Testis (tissue), 2 donors: ENCODE data around the gene LYRM7.

ENCODE experiments used
- CTCF ChIP-seq, 3 experiments: fragments of 450-650 bp in 2 of 3; fragments of 200-600 bp in 1 of 3; sonication (generic) in 1 of 3; IDR thresholded peaks; one replicate each; pipeline ENCODE4 v1.5.1; 2016 to 2019; ENCODE audit warnings: antibody characterized with exemption in 3 of 3, mild to moderate bottlenecking in 2 of 3, moderate library complexity in 1 of 3
- POLR2A ChIP-seq: fragments of 450-650 bp; IDR thresholded peaks from one replicate; pipeline ENCODE4 v1.6.1; 2017; ENCODE audit warnings: antibody characterized with exemption, mild to moderate bottlenecking, moderate library complexity

GRCh38 chr5:131185523-131186104, 14.9 kb downstream of the LYRM7 start:
- TF ChIP-seq POLR2A (no peak), CTCF (IDR thresholded peaks at IDR 0.05) (no peak)
